GM21367 (cell line): ENCODE results near the gene HRH4.

Source experiments
- ATAC-seq: cut with Tn5 transposase; IDR thresholded peaks from one replicate; pipeline ENCODE4 v1.9.1; 2021; ENCODE audit not compliant: unreplicated experiment

HRH4 gene

DNA sequence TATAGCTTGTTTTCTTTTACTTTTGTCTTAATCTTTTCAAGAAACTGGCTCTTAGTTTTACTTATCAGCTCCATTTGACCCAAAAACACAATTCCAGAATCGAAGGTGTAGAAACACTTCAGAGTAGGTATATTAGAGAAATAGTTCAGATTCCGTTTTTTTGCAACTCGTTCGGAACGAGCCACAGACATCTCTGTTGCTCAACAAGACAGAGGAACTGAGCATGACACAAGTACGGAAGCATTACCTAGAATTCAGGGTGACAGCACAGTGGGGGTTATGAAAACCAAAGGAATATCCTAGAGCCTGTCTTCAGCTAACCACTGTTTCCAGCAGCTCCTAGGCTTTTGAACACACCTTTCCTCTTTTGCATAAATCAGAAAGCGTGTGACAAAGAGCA, 5.0 kb downstream of the HRH4 start:
- ATAC-seq: no peak

DNA sequence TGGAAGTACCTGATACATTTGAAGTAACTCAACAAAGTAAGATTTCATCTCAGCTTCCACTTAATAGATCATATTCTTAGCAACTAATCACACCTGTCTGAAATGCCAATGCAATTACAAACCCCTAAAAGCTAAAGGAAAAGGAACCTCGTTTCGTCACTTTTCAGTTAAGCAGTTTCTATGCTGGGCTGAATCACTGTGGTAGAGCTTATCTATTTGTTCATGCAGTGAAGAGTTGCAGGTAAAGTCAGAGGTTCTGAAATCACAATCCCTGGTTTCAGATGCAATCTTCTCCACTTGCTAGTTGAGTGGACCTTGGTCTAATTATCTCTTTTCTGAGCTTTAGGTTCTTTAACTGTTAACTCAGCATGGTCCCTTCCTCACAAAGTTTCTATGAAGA, 6.3 kb downstream of the HRH4 start:
- ATAC-seq: no peak

DNA sequence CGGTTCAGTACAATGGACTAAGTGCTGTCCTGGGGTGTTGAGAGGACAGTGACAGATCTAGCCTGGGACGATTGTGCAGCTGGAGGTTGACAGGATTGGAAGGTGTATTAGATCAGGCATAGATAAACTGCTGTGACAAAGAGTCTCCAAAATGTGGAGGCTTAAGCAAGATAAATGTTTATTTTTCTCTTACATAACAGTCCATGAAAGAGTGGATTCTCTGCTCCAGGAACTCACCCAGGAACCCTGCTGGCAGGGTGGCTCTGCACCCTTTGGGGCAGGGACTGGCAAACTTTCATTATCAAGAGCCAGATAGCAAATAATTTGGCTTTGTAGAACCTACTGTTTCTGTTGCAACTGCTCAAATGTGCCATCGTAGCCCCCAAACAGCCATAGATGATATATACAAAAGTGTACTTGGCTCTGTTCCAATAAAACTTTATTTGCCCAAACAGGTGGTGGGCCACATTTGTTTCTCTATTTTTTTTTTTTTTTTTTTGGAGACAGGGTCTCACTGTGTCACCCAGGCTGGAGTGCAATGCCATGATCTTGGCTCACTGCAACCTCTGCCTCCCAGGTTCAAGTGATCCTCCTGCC, 9.7 kb downstream of the HRH4 start:
- ATAC-seq: no peak

DNA sequence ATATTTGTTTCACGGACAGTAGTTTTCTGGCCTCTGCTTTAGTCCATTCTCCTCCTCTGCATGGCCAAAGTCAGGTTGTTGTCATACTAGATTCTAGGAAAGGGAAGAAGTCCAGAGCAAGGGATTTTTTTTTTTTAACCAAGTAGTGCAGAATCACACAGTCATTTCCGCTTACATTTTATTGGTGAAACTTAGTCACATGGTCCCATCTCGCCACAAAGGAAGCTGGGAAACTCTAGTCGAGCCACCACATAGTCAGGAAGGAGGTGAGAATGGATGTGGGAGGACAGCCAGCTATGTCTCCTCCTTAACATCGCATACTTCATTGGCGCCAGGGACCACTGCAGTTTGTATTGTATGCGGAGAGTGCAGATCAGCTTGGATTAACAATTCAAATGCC, 10.4 kb downstream of the HRH4 start:
- no peak for ATAC-seq

DNA sequence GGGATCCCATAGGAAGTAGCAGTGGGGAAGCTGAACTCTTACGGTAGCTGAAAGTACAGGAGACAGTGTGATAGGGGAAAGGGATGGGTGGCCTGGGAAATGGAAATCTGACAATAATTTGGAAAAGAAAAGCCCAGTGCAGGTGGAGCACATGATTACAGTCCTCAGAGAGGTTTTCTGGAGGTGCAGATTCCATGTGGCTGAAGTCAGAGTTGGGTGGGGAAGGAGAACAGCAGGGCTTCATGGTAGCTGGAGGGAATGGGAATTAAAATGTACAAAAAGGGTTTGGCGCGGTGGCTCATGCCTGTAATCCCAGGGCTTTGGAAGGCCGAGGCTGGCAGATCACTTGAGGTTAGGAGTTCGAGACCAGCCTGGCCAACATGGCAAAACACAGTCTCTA, 12.2 kb downstream of the HRH4 start:
- ATAC-seq: no peak

DNA sequence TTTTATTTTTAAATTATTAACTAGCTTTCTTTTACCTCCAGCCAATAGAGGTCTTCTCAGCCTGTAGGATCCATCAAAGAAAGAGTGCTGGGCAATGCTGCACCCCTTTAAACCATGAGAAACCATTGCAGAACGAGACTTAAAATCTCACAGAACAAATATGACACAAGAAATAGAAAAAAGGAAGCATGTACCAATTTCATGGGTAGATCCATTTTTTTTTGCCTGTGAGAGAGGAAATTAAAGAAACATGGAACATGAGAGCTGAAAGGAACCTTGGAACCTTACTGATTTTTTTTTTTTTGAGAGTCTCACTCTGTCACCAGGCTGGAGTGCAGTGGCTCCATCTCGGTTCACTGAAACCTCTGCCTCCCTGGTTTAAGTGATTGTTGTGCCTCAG, 14.0 kb downstream of the HRH4 start:
- ATAC-seq: no peak

DNA sequence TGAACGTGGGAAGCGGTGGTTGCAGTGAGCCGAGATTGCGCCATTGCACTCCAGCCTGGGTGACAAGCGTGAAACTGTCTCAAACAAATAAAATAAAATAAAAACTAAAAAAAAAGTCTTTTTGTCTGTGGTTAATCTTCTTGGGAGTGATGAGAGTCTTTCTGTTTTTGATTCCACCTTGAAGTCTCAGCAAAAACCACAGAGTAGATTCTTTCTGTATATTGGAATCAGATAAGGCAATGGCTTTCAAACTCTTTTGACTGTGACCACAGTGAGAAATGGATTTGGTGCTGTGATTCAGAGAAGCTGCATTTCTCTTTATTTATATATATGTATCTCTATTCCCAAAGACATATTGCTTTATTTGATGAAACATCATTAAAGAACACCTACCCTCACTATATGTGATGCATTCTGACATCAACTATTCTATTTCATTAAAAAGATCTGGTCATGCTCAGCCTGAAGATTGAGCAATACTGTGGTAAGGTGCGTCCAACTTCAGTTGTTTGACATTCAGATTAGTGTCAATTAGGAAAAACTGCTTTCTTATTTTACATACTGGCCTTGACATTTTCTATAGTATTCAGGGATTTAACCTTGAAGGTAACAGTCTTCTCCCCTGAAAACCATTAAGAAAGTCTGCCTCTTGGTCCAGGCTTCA, 15.6 kb downstream of the HRH4 start:
- no peak for ATAC-seq

DNA sequence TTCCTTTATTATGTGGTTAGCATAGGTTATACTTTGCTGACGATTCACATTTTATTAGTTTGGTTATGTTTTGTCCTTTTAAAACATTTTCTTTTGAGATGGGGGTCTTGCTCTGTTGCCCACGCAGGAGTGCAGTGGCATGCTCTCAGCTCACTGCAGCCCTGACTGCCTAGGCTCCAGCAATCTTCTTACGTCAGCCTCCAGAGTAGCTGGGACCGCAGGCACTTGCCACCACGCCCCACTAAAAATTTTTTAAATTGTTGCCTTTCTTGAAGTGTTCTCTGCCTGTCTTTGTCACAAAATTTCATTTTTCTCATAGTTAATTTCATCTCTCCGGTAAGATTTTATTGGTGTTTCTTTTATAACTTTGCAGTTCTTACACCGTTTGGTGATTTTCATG, 18.9 kb downstream of the HRH4 start:
- ATAC-seq: no peak

DNA sequence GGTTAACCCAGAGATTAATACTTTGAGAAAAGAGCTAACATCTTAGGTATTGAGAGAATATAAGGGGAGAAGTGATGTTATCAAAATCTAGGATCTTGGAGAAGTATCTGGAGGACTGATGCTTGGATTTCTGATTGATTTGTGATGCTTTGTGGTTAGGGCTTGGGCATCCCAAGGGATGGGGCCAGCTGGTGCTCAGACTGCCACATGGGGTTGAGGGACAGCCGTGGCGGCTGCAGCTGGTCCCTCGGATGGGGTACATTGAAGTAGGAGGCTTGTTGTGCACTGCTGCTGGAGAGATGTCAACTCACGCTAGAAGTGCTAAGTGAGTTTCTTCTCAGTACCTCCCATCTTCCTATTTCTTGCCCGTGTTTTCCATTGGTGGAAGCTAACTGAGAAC, 22.4 kb downstream of the HRH4 start:
- no peak for ATAC-seq

DNA sequence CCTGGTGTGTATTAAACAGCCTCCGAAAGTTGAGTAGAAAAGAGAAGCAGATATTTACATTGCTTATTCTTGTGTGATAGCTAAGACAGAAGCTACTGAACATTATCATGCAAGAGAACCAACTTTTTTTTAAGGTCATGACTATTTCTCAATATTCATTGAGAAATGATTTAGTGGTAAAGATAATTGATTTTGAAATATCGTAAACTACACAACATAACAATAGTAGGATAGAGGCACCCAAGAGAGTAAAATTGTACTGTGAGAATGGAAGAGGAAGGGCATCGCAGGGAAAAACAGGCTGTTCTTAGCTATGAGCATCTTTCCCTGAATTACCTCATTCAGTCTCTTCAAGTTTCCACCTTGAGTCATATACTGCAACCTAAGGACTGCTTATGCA, 25.2 kb downstream of the HRH4 start:
- no peak for ATAC-seq

DNA sequence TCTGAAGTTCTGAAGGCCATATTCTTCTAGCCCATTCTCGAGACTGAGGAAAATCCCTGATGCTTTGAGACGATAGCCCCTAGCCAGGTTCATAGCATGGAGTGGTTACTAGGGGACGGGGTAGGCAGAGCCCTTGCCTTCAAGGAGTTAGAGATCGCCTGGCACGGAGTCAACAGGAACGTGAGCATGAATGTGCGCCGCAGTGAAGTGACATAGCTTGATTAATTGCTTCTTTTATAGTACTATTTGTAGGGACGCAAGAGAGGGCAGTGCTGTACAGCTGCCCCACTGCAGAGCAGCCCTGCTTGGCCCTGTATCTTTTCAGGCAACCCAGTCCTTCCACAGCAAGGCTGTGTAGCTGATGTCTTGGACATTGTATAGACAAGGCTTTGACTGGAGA, 26.2 kb downstream of the HRH4 start:
- no peak for ATAC-seq

DNA sequence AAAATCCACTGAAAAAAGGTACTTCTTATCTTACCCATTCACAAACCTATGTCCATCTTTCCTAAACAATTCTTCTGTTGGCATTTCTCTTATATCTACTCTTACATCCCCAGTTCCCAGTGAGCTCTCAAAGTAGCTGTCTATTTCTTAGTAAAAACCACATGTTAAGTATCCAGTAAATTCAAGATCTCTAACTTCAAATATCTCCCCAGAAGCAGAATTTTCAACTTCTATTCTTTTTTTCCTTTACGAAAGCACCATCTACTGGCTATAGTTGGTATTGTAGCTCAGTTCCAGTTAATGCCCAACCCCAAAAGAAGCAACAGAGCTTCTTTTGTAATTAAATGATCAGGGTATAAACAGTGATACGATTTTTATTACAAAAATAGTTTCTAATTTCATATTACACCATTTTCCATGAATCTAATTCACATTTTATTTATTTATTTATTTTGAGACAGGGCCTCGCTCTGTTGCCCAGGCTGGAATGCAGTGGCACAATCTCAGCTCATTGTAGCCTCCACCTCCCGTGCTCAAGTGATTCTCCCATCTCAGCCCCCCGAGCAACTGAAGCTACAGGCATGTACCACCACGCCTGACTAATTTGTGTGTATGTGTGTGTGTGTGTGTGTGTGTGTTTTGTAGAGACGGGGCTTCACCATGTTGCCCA, 28.5 kb downstream of the HRH4 start:
- ATAC-seq: no peak

DNA sequence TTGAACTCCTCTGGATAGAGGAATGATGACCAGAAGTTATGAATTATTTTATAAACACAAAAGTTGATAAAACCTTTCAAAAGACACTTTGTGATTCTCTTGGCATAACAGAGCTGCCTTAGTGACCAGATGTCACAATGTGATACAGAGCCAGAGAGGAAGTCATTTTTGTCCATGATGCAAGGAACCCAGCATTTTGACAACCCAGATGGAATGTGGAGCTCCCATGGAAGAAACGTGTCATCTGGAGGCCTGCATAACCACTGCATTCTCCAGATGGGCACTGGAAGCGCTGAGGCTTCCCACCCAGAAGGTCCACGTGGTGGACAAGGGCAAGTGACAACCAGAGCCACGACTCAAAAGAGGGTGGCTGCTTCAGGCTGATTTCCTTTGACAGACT, 30.1 kb downstream of the HRH4 start:
- ATAC-seq: no peak

DNA sequence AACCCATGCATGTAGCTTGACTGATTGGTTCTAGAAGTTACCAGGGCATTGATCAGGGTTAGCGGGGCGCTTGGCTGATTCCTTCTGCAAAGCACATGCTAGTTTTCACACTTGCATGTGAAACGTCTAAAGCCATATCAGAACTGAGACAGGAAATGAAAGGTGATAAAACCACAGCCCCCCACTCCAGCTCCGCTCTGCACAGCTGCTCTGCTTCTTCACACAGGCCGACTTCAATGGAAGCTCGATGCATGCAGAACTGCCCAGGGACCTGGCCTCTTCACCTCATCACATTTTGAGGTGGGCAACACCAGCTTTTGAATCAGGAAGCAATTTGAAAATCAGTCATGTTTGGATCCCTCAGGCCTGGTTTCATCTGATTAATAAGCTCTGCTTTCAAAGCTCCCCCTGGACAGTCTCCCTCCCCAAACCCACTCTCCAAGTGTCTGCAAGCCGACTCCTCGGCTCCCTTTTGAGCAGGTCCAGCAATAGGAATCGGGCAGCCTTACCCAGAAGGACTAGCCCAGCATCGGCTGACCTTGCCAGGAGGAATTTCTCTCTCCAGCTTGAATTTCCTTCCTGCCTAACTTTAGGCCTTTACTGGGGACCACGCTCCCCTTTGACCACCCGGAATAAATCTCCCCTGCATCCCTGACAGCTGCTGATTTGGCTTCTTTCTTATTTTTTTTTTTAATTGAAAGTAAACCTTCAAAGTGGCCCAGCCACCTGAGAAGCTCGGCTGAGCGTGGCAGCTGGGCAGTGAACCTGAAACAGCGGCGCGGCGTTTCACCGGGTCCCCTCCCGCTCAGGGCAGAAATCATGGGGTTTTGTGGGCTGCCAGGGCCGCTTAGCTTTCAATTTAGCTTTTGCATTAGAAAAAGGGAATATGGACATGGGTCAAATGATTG, 31.7 kb downstream of the HRH4 start:
- ATAC-seq: peak; percentile 72

DNA sequence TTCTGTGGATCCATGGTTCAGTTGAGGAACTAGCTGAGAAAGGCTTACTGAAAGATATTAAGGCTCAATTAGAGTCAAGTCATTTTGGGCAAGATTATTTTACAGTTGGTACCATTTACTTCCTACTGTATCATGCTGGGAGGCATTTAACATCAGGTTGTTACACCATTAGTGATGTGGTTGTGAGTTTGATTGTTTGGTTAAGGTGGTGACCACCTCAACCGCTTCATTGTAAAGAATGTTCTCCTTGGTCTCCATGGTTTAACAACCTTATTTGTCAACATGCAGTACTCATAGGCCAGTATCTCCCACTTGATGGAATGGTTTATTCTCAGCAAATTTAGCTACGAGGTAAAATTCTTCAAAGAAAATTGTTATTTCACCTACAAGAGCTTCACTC, 34.1 kb downstream of the HRH4 start:
- no peak for ATAC-seq

DNA sequence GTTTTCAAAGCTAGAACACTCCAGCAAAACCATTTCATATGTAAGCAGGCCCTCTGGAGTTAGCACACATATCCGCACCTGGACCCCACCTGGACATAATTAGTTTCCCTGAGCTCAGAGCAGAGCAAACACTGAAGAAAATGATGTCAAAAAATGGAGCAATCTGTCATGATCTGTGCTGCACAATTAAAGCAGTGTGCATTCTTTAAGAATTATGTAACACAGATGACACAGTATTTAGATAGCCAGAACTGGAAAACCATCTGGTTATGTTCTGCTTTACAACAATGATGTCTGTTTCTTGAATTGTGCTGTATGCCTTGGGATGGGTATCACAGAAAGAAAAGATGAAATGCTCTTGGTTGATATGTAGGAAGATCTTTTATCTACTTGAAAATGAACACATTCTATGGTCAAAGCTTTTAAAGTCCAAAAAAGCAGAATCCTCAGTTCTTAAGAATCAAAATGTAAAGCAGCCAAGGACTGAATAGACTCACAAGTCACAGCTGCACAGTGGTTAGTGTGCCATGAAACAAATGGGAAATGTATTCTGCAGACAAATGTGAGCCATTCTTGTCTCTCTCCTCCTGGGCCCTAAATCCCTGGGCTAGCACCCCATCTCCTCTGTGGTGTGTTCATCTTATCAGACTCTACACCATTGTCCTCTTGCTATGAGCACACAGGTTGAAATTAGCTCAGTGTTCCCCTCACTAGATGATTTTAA, 36.8 kb downstream of the HRH4 start:
- ATAC-seq: no peak

DNA sequence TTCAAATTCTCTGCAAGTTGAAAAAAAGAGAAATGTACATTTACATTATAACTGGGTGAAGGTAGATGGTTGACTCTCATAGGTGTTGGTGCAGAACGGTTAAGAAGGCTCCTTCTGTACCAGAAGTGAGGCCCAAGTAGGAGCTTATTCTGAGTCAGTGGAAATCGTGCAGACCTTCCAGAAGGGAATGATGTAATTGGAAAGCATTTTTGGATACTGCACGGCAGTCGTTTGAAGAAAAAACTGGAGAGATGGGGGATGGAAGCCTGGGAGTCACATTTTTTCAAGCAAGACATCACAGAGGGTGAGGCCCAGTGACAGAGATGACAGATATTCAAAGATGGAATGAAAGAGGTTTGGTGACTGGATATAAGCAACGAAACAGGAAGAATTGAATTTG, 39.4 kb downstream of the HRH4 start:
- ATAC-seq: no peak

DNA sequence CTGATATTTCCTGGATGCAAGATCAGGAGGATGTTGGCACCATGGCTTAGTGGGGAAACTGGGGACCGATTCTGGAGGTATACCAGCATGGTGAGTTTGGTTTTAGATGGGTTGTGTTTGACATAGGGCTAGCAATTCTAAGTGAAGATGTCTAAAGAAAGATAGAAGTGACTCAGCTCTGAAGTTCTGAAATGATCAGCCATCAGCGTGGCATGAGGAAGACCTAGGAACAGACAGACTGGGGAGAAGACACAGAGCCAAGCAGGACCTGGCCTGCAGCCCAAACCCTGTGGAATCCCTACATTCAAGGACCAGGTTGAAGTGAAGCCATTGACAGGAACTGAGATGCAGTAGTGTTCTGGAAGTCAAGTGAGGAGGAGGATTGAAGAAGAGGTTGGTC, 39.8 kb downstream of the HRH4 start:
- no peak for ATAC-seq

DNA sequence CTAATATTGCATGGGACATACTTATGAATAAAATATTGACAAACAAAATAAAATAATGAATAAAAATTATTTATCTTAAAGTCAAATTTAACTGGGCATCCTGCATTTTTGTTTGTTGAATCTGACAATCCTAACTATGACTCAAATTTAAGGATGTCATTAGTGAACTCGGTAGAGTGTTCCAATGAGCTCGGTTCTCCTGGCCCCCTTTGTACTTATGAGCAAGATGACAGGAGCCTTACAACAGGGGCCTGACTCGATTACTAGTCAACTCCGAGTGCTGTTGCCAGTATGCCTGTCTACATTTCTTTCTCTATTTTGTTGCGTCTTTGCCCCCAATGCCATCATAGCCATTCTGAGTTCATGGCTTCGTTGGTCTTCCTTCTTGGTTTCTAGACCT, 40.3 kb downstream of the HRH4 start:
- ATAC-seq: no peak

DNA sequence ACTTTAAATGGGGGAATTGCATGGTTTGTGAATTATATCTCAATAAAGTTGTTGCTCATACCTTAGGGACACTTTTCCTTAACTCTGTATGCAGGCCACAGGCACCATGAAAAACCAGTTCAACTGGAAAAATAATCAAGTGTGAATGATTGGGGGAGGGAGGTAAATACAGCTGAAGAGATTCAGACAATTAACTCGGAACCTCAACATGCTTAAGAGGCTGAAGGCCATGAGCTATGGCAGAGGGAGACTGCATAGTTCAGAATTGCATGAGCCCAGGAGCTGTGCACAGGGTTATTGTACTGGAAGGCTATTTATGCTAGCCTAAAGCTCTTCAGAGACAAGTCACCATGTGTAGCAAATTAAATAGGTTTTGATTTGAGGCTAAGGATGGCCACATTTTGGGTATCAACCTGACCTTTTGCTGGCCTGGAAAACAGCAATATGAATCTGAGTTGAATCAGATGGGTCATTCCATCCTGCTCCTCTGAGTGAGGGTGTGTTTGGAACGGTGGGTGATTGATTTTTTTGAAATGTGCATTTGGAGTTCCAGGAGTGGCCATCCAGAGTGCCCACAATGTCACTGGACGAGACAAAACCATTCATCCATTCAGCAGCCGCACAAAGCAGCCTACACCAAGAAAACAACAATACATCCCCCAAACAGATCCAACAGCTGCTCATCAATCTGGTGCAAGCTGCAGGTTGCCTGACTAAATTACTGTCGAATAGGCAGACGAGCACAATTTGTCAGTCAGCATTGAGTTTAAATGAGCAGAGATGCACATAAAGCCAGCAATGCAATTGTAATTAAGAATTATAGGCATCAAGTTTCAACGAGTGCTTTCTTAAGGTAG, 42.5 kb downstream of the HRH4 start:
- ATAC-seq: no peak
